Measurements from ENCODE around the gene TM6SF1.

DNA sequence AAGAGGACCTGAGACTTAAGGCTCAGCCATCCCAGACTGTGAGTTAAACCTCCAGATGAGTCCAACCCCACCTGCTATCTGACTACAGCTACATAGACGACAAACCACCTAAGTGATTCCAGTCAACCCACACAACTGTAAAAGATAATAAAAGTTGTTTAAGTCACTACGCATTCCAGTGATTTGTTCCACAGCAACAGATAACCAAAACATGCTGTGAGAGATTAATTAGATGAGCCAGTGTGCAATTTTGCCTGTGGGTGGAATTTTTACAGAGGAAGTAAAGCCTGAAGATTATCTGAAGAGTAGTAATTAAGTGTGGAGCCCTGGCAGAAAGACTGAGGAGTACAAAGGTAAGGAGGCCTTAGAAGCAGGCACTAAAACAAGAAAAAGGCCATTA lies 45.8 kb upstream of the TM6SF1 start:
- TF ChIP-seq POLR2AphosphoS5 (IDR thresholded peaks at IDR 0.05) (no peak), CTCF (IDR thresholded peaks at IDR 0.05) (no peak)
